WERI-Rb-1 (cell line): Measurements from ENCODE around the gene LOXHD1.

Experiments
- DNase-seq: peaks from one replicate; pipeline ENCODE4 v3.0.0-alpha.2; 2020
- H3K27ac ChIP-seq: fragments of 250-450 bp; sonication (Bioruptor Pico); 2 replicates; pipeline ENCODE4 v1.5.1; 2020; ENCODE audit warnings: mild to moderate bottlenecking, moderate library complexity
- H3K27me3 ChIP-seq: fragments of 250-450 bp; sonication (Bioruptor Pico); 2 replicates; pipeline ENCODE4 v1.5.1; 2021; ENCODE audit warnings: mild to moderate bottlenecking, low read depth, moderate library complexity; ENCODE audit not compliant: insufficient read depth, severe bottlenecking
- H3K36me3 ChIP-seq: fragments of 250-450 bp; sonication (Bioruptor Pico); 2 replicates; pipeline ENCODE4 v1.5.1; 2020; ENCODE audit warnings: mild to moderate bottlenecking, moderate library complexity
- H3K4me3 ChIP-seq: 2 replicates; pipeline ENCODE4 v1.5.1; 2011; ENCODE audit warnings: low read depth, mild to moderate bottlenecking, control low read depth, low read length
- H3K9me3 ChIP-seq: fragments of 250-450 bp; sonication (Bioruptor Pico); 2 replicates; pipeline ENCODE4 v1.5.1; 2021; ENCODE audit warnings: mild to moderate bottlenecking, moderate library complexity; ENCODE audit not compliant: severe bottlenecking
- CTCF ChIP-seq: IDR thresholded peaks from 2 replicates; pipeline ENCODE4 v1.5.1; 2011; ENCODE audit warnings: low read depth, mild to moderate bottlenecking, control low read depth, inconsistent platforms, low read length

LOXHD1 gene

DNA sequence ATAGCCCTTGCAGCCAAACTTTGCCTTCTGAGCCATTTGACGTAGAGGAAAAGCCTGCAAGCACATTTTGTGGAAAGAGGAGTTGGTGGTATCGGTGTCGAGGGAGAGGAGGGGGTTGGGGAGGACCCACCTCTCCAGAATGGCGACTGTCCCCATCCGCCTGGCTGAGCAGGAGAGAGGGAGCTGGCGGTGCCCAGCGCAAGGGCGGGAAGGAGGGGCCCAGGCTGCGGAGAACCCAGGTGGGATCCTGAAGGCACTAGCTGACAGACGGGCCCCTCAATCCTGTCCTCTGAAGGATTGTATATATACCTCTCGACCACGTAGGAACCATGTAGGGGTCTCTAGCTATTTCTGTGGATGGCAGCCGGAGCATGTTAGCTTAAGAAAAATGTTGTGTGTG lies 200.3 kb downstream of the LOXHD1 start:
- H3K36me3 ChIP-seq, result no peaks in the 10 kb centered on the region
- TF ChIP-seq CTCF, result no peak
- no peak for DNase-seq
- H3K27me3 ChIP-seq, result no peaks in the 10 kb centered on the region
- no peak overlapping the region for H3K27ac ChIP-seq
- H3K4me3 ChIP-seq, result no peak overlapping the region
- peaks cover 4% of the 10 kb centered on the region for H3K9me3 ChIP-seq

DNA sequence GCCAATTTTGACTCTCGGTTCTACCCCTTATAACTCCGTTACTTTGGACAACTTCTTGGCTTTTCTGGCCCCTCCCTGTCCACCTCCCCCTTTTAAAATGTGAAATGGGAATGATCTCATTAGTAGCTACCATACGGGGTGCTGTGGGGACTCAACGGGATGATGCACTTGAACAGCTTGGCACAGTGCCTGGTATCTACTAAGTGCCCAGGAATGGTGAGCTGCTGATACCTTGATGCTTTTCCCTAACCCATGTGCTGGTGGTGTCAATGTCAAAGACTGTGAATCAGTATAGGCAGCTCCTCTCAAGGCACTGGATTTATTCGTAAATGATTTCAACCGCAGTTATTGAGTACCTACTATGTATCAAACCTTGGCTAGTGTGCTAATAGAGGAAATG lies 204.2 kb downstream of the LOXHD1 start:
- Histone ChIP-seq H3K4me3 (no peak overlapping the region), H3K27ac (no peak overlapping the region), H3K36me3 (no peaks in the 10 kb centered on the region), H3K9me3 (peaks cover 19% of the 10 kb centered on the region), H3K27me3 (no peaks in the 10 kb centered on the region)
- no peak for TF ChIP-seq CTCF
- no peak for DNase-seq

DNA sequence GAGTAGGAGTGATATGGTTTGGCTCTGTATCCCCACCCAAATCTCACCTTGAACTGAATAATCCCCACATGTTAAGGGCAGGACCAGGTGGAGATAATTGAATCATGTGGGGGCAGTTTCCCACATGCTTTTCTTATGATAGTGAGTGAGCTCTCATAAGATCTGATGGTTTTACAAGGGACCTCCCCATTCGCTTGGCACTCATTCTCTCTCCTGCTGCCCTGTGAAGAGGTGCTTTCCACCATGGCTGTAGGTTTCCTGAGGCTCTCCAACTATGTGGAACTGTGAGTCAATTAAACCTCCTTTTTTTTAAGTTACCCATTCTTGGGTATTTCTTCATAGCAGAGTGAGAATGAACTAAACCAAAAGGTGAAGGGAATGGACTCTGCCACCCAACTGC lies 207.5 kb downstream of the LOXHD1 start:
- no peak for TF ChIP-seq CTCF
- DNase-seq, result no peak
- no peaks in the 10 kb centered on the region for H3K36me3 ChIP-seq
- H3K27me3 ChIP-seq, result no peaks in the 10 kb centered on the region
- no peak overlapping the region for H3K4me3 ChIP-seq
- H3K9me3 ChIP-seq, result peaks cover 19% of the 10 kb centered on the region
- no peak overlapping the region for H3K27ac ChIP-seq

DNA sequence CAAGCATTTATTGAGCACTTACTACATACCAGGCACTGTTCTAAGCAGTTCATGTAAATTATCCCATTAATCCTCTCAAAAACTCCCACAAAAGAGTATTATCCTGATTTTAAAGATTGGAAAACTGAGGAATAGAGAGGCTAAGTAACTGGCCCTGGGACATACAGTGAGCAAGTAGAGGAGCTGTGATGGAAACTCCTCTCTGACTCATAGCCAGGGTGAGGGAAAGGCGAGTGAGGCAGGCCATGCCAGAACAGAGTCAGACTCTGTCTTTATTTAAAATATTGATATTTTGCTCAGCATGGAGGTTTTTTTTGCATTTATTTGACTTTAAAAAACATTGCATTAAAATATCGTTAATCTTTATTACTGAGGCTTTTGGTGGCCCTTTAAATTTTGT lies 208.0 kb downstream of the LOXHD1 start:
- H3K9me3 ChIP-seq, result peaks cover 19% of the 10 kb centered on the region
- no peak overlapping the region for H3K4me3 ChIP-seq
- no peak for DNase-seq
- H3K36me3 ChIP-seq, result no peaks in the 10 kb centered on the region
- H3K27ac ChIP-seq, result no peak overlapping the region
- H3K27me3 ChIP-seq, result no peaks in the 10 kb centered on the region
- no peak for TF ChIP-seq CTCF

GRCh38 chr18:46448347-46448746 lies 208.7 kb downstream of the LOXHD1 start:
- Histone ChIP-seq H3K9me3 (peaks cover 19% of the 10 kb centered on the region), H3K4me3 (no peak overlapping the region), H3K27me3 (no peaks in the 10 kb centered on the region), H3K36me3 (no peaks in the 10 kb centered on the region), H3K27ac (no peak overlapping the region)
- TF ChIP-seq CTCF, result no peak
- no peak for DNase-seq

GRCh38 chr18:46447792-46448191 lies 209.2 kb downstream of the LOXHD1 start:
- no peak for TF ChIP-seq CTCF
- Histone ChIP-seq H3K9me3 (peaks cover 19% of the 10 kb centered on the region), H3K36me3 (no peaks in the 10 kb centered on the region), H3K4me3 (no peak overlapping the region), H3K27ac (no peak overlapping the region), H3K27me3 (no peaks in the 10 kb centered on the region)
- DNase-seq, result no peak
